Activated T-cell treated with anti-CD3 and anti-CD28 coated beads for 48 hours (primary cell): ENCODE results near the gene SDHB.

Experiments used
- DNase-seq: peaks from one replicate; pipeline ENCODE4 v3.0.0-alpha.2; 2020; ENCODE audit warnings: low read depth

Gene SDHB

DNA sequence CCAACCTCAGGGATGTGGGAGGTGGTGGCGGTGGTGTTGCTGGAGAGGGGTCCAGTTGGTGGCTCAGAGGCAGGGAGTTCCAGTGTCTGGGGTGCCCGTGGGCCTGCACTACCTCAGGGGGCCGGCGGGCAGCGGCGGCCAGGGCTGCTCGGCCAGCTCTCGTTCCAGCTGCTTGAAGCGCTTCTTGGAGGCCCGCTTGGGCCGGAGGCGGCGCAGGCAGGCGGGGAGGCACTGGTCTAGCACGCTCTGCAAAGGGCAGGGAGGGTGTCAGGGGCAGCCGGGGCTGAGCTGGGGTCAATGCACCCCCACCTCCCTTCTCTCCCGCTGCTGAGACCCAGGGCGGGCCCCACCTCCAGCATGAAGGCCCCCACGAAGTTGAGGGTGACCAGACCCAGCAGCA, 67.7 kb downstream of the SDHB start:
- DNase-seq = no peak

- no peak for DNase-seq
Measured at GRCh38 chr1:16984717-16985116, 69.1 kb downstream of the SDHB start.

- no peak for DNase-seq
Measured at GRCh38 chr1:16983649-16984048, 70.2 kb downstream of the SDHB start.

GRCh38 chr1:16982902-16983301, 70.9 kb downstream of the SDHB start:
- DNase-seq = no peak

DNA sequence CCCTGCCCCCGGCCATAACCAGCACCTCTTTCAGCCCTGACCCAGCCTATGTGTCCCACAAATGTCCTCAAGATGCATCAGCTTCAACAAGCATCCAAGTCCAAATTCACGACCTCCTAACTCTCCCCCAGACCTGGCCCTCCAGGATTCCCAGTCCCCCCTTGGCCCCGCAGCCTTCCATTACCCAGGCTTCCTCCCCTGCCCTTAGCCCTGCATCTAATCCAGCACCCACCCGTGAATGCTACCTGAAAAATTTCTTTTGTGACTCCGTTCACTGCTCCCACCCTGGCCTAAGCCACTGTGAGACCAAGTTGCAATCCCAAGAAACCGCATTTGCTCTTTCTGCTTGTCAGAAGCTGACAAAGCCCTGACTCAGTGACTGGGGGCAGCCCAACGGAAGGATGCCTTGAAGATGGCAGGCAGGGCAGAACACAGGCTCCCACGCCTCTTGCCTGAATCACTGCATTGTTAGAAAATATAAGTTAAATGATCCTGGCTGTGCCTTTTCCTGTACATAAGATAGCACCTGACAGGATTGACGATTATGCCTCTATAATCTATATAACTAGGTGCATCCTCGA, 72.5 kb downstream of the SDHB start:
- no peak for DNase-seq

DNA sequence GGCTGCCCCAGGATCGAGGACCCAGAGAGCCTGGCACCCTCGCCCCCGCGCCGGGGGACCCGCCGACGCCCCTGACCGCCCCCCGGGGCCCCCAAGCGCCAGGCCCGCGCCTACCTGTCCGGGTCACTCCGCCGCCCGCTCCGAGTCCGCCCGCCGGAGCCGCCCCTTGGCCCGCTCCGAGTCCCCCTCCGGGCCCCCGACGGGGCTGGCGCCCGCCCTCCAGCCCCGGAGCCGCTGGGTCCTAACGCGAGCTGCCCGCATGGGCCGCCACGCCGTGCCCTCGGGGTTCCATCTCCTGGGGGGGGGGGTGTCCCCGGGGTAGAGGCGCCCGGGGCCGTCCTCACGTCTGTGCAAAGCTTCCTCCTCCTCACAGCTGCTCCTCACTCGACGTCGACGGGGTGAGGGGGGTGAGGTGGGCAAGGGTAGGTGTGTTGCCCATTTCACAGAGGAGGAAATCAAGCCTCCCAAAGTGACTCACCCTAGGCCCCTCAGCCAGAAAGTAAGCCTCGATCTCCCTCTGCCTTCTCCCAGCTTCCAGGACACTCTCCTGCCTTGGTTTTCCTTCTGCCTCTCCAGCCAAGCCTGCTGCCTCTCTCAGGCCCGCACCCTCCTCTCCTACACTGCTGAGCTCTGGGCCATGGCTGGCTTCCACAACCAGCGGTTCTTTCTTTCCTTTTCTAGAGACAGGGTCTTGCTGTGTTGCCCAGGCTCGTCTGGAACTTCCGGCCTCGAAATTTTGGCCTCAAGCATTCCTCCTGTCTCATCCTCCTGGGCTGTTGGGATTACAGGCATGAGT, 73.2 kb downstream of the SDHB start, which contains the start of gene MFAP2:
TSS of gene MFAP2 (minus strand) at position 148 of the 796 bp plus-strand sequence. CDS start 2,347 bp downstream, outside the sequence.
- no peak for DNase-seq

GRCh38 chr1:16979475-16980327, 74.1 kb downstream of the SDHB start:
- no peak for DNase-seq

DNA sequence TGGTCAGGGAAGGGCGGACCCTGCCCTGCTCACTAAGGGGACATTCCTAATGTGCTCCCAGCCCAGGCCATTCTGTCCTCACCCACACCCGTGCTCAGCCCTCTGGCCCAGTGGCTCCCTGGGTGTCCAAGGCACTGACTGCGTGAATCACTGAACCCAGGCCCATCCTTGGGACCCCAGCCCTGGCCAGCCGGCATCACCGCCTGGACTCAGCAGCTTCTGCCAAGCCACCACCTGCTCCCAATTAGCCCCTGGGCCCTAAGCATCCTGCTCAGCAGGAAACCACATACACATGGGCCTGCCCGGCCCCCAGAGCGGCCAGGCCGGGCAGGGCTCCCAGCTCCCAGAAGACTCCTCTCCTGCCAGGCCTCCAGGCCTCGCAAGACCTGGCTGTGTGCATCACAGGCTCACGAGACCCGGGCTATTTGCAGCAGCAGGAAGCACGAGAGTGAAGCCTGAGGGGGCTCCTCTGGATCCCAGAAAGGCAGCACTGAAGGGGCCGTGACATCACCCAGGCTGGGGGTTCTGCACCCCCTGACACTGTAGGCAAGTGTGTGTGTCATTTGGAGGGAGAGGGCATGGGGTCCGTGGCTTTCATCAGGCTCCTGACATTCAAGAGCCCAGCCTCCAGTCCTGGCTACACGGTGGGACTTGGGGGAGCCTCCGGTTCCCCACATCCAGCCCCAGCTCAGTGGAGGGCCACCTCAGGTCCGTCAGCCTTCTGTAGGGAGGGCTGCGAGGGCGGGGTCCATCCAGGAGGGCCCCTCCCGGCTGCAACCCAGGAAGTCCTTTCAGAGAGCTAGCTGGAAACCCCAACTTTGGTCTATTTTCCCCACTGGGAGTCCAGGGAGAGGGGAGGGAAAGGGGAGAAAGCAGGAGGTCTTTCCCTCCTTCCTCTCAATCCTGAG, 75.0 kb downstream of the SDHB start:
- DNase-seq = no peak

DNA sequence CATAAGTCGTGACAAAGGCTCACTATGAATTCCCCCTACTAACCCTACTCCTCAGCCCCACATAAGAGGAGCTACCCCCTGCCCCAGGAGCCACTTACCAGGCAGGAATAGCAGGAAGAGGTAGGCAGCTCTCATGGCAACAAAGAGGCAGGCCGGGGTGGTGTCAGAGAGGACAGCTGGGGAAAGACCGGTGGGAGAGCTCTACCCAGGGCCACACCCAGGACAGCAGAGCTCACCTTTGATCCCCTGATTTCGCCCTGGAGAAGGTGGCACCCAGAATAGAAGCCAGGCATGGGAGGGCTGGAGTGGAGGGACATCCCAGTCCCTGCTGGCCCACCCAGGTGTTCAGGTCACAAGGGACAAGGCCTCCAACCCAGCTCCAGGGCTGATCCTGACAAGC, 75.7 kb downstream of the SDHB start:
- no peak for DNase-seq

- DNase-seq = no peak
Measured at GRCh38 chr1:16977377-16977776, 76.5 kb downstream of the SDHB start.

DNA sequence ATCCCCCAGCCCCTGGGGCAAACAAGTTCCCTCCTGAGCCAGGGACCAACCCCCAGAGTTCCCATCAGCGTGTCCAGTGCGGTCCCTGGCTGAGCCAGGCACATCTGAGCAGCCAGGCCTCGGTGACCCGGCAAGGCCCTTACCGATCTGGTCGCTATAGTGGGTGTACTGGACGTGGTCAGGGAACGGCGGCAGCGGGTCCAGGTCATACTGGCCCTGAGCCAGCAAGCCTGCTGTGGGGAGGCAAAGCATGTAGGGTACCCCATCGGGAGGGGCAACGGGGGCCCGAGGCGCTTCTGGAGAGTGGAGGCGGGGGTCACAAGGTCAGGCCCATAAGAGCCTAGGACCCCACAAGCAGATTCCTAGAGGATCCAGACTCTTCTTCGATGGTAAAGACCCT, 76.9 kb downstream of the SDHB start:
- no peak for DNase-seq

GRCh38 chr1:16975838-16976237, 78.0 kb downstream of the SDHB start:
- DNase-seq = no peak

DNA sequence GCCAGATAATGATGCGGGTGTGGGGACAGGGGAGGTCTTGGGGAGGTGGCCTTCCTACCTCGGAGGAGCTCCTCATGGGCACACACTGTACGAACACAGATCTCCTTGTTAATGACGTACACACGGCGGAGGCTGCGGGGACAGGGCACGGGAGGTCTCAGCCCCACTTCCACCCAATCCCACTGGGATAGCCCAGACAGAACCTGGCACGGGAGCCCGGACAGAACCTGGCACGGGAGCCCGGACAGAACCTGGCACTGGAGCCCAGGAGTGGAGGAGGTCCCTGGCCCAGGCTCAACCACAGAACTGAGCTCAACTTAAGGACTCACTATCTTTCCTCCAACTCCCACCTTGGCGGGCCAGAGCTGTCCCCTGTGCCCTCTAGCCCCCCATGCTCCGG, 78.6 kb downstream of the SDHB start:
- no peak for DNase-seq

DNA sequence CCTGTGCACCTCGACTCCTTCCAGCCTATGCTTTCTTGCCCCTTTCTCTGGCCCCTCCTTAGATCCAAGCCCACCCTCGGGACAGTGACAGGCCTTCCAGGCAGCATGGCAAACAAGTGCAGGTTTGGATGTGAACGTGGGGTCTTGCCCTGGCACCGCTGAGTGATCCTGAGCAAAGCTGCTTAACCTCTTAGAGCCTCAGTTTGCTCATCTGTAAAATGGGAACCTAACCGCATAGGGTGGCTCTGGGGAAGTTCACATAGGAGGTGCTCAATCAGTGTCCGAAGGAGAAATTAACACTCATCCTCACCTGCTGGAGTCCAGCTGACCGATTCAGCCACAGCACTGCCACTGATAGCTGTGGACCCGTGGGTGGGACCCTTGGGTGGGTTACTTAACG, 80.6 kb downstream of the SDHB start:
- DNase-seq = no peak

GRCh38 chr1:16972189-16972895, 81.5 kb downstream of the SDHB start:
- no peak for DNase-seq

DNA sequence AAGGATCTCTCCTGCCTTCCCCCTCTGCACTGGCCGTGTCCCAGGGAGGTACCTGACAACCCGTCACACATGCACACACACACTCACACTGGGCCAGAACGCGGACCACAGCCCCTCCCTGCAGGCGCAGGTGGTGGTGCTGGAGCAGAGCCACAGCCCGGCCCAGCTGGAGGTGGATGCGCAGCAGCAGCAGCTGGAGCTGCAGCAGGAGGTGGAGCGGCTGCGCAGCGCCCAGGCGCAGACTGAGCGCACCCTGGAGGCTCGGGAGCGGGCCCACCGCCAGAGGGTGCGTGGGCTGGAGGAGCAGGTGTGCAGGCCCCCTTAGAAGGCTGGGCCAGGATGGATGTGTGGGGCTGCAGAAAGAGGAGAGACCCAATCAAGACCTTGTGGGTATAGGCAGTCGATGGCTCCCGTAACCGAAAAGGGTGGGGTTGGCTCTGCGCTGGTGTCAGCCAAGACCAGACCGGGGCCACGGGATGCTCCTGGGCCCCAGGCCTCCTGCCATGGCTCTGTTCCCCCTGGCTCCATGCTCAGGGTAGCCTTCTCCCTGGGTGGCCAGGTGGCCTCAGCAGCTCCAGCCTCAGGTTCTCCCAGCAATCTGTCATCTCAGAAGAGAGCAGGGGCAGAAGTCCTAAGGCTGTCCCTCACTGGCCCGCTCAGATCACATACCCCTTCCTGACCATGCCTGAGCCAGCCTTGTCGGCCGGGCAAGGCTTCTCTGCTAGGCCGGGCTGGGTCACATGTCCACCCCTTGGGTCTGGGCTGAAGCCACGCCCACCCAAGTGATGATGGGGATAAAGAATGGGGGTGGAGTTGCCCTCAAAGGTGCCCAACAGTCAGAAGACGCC, 82.3 kb downstream of the SDHB start:
- DNase-seq = no peak

DNA sequence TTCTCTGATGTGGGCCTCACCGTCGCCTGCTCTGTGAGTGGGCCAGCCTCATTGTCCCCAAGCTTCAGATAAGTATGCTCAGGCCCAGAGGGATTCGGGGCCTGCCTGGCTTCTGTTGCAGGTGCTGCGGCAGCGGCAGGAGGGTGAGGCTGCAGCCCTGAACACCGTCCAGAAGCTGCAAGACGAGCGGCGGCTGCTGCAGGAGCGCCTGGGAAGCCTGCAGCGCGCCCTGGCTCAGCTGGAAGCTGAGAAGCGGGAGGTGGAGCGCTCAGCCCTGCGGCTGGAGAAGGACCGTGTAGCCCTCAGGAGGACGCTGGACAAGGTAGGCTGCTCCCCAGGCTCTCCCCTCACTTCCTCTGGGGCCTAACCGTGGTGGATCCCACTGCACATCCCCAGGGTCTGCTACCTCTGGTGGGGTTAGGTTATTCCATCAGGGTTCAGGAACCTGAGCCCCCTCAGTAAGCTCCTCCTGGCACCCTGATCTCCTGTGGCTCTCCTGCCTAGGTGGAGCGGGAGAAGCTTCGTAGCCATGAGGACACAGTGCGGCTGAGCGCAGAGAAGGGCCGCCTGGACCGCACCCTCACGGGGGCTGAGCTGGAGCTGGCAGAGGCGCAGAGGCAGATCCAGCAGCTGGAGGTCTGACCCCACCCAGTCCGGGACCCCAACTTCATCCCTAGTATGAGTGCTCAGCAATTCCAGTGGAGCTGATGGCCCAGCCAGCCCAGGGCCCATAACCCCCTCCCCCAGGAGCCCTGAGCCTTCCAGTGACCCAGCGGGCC, 83.5 kb downstream of the SDHB start:
- no peak for DNase-seq

GRCh38 chr1:16969651-16970050, 84.2 kb downstream of the SDHB start:
- no peak for DNase-seq

GRCh38 chr1:16969057-16969611, 84.7 kb downstream of the SDHB start:
- DNase-seq = no peak
